ENCODE results near the gene CHST11.

The CHST11 gene

DNA sequence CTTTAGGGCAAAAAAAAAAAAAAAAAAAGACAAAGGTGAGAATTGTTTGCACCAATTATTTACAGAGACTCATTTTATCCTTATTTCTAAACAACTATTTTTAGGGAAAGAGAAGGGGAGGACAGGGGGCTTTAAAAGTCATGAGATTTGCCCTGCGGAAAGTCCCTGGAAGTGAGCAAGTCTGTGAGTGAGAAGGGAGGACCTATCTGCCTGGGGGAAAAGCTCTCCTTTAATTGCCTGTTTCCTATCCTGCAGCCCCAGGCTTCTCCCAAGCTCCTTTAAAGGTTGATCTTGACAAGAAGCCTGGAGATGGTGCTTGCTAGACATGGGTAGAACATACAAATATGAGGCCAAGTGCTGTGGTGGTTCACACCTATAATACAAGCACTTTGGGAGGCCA, 8.3 kb upstream of the CHST11 start:
- no peaks in the 10 kb centered on the region for H3K4me1 ChIP-seq (ENCODE audit: control insufficient read depth, insufficient read depth, low read length)
- H3K9me3 ChIP-seq (ENCODE audit: control insufficient read depth in 2 of 2, low read length in 2 of 2), result no peaks in the 10 kb centered on the region
- no peaks in the 10 kb centered on the region for H3K27me3 ChIP-seq (ENCODE audit: control insufficient read depth in 1 of 2, insufficient read depth in 2 of 2, low read length in 2 of 2)
- H3K27ac ChIP-seq (ENCODE audit: low read length), result no peak overlapping the region
- H3K4me3 ChIP-seq (ENCODE audit: low read length in 2 of 2), result no peak overlapping the region
- H3K9ac ChIP-seq (ENCODE audit: low read length in 2 of 2), result no peak overlapping the region
- H3K36me3 ChIP-seq (ENCODE audit: control insufficient read depth in 2 of 2, insufficient read depth in 2 of 2, low read length in 2 of 2), result no peaks in the 10 kb centered on the region

DNA sequence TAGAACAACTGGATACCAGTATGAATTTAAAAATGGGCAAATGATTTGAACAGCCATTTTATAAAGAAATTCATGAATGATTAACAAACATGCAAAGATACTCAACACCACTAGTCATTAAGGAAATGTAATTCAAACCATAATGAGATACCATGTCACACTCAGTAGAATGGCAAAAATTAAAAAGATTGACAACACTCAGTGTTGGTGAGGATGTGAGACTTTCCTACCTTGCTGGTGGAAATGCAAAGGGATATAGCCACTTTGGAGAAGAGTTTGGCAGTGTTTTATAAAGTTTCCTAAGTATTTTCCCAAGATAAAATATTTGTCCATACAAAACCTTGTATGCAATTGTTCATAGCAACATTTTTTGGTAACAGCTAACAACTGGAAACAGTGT, 6.0 kb upstream of the CHST11 start:
- Histone ChIP-seq H3K27me3 (ENCODE audit: control insufficient read depth in 1 of 2, insufficient read depth in 2 of 2, low read length in 2 of 2) (no peaks in the 10 kb centered on the region), H3K4me1 (ENCODE audit: control insufficient read depth, insufficient read depth, low read length) (no peaks in the 10 kb centered on the region), H3K4me3 (ENCODE audit: low read length in 2 of 2) (no peak overlapping the region), H3K27ac (ENCODE audit: low read length) (no peak overlapping the region), H3K9me3 (ENCODE audit: control insufficient read depth in 2 of 2, low read length in 2 of 2) (no peaks in the 10 kb centered on the region), H3K9ac (ENCODE audit: low read length in 2 of 2) (no peak overlapping the region), H3K36me3 (ENCODE audit: control insufficient read depth in 2 of 2, insufficient read depth in 2 of 2, low read length in 2 of 2) (no peaks in the 10 kb centered on the region)

DNA sequence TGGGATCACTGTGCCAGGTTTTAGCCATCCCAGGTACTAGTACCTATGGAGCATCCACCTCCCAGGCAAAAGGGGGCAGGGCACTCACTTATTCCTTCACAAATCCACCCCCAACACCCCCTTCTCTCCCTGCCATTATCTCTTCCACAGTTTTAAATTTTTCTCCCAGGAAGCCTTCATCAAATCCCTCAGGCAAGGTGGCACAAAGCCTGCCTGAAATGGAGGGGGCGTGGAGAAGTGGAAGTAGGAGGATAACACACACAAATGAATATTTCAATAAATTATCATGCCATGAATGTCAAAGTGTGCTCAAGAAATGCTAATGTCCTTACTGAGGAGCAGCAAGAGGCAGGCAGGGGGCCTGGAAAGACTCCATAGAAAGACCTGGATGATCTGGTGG, 4.7 kb upstream of the CHST11 start:
- Histone ChIP-seq H3K27ac (ENCODE audit: low read length) (no peak overlapping the region), H3K36me3 (ENCODE audit: control insufficient read depth in 2 of 2, insufficient read depth in 2 of 2, low read length in 2 of 2) (no peaks in the 10 kb centered on the region), H3K4me1 (ENCODE audit: control insufficient read depth, insufficient read depth, low read length) (peaks cover 7% of the 10 kb centered on the region), H3K9me3 (ENCODE audit: control insufficient read depth in 2 of 2, low read length in 2 of 2) (no peaks in the 10 kb centered on the region), H3K27me3 (ENCODE audit: control insufficient read depth in 1 of 2, insufficient read depth in 2 of 2, low read length in 2 of 2) (no peaks in the 10 kb centered on the region), H3K4me3 (ENCODE audit: low read length in 2 of 2) (no peak overlapping the region), H3K9ac (ENCODE audit: low read length in 2 of 2) (no peak overlapping the region)

DNA sequence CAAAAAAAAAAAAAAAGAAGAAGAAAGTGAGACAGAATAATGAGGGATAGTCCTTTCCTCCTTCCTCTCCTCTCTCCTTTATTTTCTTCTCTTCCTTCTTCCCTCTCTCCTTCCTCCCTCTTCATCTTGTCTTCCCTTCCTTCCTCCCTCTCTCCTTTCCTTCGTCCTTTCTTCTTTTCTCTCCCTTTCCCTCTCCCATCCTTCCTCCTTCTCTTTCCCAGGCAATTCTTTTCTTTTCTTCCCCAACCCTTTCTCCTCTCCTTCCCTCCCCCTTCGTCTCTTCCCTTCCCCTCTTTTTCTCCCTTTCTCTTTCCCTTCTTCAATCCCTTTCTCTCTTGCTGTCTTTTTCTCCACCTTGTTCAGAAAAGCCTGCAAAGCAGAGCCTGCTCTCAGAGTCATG, 3.6 kb upstream of the CHST11 start:
- peaks cover 12% of the 10 kb centered on the region for H3K4me1 ChIP-seq (ENCODE audit: control insufficient read depth, insufficient read depth, low read length)
- no peak overlapping the region for H3K27ac ChIP-seq (ENCODE audit: low read length)
- no peaks in the 10 kb centered on the region for H3K36me3 ChIP-seq (ENCODE audit: control insufficient read depth in 2 of 2, insufficient read depth in 2 of 2, low read length in 2 of 2)
- H3K27me3 ChIP-seq (ENCODE audit: control insufficient read depth in 1 of 2, insufficient read depth in 2 of 2, low read length in 2 of 2), result no peaks in the 10 kb centered on the region
- H3K9me3 ChIP-seq (ENCODE audit: control insufficient read depth in 2 of 2, low read length in 2 of 2), result no peaks in the 10 kb centered on the region
- H3K9ac ChIP-seq (ENCODE audit: low read length in 2 of 2), result no peak overlapping the region
- no peak overlapping the region for H3K4me3 ChIP-seq (ENCODE audit: low read length in 2 of 2)

DNA sequence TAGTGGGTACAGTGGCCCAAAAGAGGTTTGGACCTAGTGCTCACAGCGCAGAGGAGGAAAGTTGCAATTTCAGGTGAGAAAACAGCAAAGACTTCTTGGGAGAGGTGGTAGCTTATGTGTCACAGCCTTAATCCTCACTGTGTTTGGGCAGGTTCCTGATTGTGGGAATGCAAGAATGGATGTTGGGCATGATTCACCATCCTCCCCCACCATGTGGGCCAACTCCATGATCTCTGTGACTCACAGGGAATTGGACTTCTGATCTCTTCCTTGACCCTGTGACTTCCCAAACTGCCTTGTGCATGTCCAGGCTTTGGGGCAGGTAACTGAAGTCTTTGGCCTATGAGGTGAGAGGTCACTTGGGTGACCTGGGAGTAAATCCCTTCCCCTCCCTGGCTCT, 1.8 kb upstream of the CHST11 start:
- no peaks in the 10 kb centered on the region for H3K36me3 ChIP-seq (ENCODE audit: control insufficient read depth in 2 of 2, insufficient read depth in 2 of 2, low read length in 2 of 2)
- H3K27ac ChIP-seq (ENCODE audit: low read length), result no peak overlapping the region
- H3K4me1 ChIP-seq (ENCODE audit: control insufficient read depth, insufficient read depth, low read length), result peaks cover 21% of the 10 kb centered on the region
- H3K9ac ChIP-seq (ENCODE audit: low read length in 2 of 2), result no peak overlapping the region
- no peak overlapping the region for H3K4me3 ChIP-seq (ENCODE audit: low read length in 2 of 2)
- no peaks in the 10 kb centered on the region for H3K9me3 ChIP-seq (ENCODE audit: control insufficient read depth in 2 of 2, low read length in 2 of 2)
- H3K27me3 ChIP-seq (ENCODE audit: control insufficient read depth in 1 of 2, insufficient read depth in 2 of 2, low read length in 2 of 2), result no peaks in the 10 kb centered on the region

DNA sequence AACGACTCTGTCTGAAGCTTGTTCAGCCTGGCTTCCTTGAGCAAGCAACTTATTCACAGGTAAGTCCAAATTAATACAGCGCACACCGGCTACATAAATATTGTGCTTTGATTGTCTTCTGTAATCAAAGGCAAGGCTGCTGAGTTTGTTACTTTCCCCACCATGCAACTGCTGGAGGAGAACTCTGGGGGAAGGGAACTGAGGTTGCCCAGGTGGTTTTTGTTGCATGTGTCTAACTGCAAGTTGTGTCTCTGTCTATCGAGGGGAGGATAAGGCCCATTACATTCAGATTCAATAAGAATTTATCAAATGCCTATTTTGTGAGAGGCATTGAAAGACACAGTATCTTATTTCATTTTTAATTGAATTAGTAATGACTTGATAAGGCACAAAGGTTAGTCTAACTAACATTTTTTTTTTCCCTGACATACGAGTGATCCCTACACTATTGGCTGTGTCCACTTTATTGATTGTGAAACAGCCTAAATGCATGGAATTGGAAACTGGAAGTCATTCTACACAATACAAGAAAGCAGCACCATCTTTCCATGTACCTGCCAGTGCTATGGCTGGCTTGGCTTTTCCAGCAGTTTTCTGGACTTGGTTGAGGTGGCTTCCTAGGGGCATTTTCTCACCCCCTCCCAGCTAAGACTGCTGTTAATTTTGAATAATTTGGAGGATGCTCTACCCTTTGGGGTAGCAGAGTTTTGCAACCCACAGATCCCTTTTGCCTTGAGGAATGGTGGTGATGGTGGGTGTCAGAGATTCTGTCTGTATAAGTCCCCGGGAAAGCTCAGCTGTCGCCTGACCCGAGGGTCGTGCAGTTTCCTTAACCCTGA, 951 bp upstream of the CHST11 start:
- Histone ChIP-seq H3K27ac (ENCODE audit: low read length) (peak overlapping the region; percentile 64), H3K36me3 (ENCODE audit: control insufficient read depth in 2 of 2, insufficient read depth in 2 of 2, low read length in 2 of 2) (no peaks in the 10 kb centered on the region), H3K9me3 (ENCODE audit: control insufficient read depth in 2 of 2, low read length in 2 of 2) (no peaks in the 10 kb centered on the region), H3K27me3 (ENCODE audit: control insufficient read depth in 1 of 2, insufficient read depth in 2 of 2, low read length in 2 of 2) (no peaks in the 10 kb centered on the region), H3K9ac (ENCODE audit: low read length in 2 of 2) (peak overlapping the region; percentile 75 to 76), H3K4me3 (ENCODE audit: low read length in 2 of 2) (peak overlapping the region; percentile 89 to 93), H3K4me1 (ENCODE audit: control insufficient read depth, insufficient read depth, low read length) (peaks cover 23% of the 10 kb centered on the region)

DNA sequence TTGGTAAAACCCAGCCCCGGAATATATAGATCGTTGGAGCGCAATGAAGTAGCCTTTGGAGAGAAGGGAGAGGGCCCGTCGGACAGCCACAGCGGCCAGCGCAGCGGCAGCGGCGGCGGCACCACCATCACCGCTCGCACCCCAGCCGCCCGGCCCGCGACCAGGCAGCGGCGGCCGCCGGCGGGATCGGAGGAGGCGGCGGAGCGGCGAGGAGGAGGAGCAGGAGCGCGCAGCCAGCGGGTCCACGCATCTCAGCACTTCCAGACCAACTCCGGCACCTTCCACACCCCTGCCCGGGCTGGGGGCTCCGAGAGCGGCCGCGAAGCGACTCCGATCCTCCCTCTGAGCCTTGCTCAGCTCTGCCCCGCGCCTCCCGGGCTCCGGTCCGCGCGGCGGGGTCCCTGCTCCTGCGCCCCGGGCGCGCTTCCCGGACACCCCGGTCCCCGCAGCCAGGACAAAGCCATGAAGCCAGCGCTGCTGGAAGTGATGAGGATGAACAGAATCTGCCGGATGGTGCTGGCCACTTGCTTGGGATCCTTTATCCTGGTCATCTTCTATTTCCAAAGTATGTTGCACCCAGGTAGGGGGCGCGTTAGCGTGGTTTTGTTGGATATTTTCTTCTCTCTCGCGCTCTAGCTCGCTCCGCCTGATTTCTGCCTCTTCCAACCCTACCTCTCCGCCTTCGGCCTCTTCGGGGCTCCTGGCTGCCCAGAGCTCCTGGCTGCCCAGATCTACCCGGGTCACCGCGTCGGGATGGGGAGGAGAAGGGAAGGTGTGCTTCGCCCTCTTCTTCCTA, 400 bp downstream of the CHST11 start:
- no peaks in the 10 kb centered on the region for H3K36me3 ChIP-seq (ENCODE audit: control insufficient read depth in 2 of 2, insufficient read depth in 2 of 2, low read length in 2 of 2)
- H3K27ac ChIP-seq (ENCODE audit: low read length), result peak overlapping the region; percentile 64
- peaks cover 23% of the 10 kb centered on the region for H3K4me1 ChIP-seq (ENCODE audit: control insufficient read depth, insufficient read depth, low read length)
- H3K9me3 ChIP-seq (ENCODE audit: control insufficient read depth in 2 of 2, low read length in 2 of 2), result no peaks in the 10 kb centered on the region
- H3K27me3 ChIP-seq (ENCODE audit: control insufficient read depth in 1 of 2, insufficient read depth in 2 of 2, low read length in 2 of 2), result no peaks in the 10 kb centered on the region
- peak overlapping the region; percentile 89 to 93 for H3K4me3 ChIP-seq (ENCODE audit: low read length in 2 of 2)
- H3K9ac ChIP-seq (ENCODE audit: low read length in 2 of 2), result peak overlapping the region; percentile 69 to 76

DNA sequence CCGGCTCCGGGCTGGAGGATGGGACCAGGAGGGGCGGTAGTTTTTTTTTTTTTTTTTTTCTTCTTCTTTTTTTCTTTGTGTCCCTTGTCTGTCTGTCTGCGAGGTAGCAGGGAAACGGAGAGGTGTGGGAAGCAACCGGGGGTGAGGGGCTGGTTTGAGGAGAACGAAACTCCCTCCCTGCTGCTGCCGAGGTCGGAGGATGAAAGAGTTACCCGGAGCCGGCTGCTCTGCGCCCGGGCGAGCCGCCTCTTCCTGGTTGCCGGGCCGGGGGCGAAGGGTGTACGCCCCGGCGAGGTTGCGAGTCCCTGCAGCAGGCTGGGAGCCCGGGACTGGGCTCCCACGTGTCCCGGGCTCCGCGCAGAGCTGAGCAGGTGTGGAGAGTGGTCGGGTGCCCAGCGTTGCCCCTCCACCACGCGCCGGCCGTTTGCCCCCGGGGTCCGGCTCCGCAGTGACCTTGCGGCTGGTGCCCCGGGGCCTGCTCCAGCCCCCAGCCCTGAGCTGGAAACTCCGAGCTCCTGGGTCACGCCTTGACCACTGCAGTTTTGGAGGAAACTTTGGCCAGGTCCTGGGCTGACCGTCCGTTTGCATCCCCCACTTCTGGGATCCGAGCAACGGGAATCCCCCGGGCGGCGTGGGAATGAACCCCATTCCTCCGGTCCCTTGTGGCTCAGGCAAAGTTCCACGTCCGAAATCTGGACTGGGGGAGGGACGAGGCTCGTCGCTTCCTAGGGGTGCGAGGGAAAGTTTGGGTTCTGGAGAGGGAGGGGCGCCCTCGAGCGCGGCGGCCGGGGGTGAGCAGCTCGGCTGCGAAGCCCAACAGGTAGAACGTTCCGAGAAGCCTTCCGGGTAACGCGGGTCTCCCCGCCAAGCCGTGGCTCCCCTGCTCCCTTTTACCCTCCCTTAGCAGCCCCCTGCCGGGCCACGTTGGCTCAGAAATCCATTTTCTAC, 1.3 kb downstream of the CHST11 start:
- Histone ChIP-seq H3K9ac (ENCODE audit: low read length in 2 of 2) (peak overlapping the region; percentile 69 to 76), H3K4me1 (ENCODE audit: control insufficient read depth, insufficient read depth, low read length) (peaks cover 23% of the 10 kb centered on the region), H3K36me3 (ENCODE audit: control insufficient read depth in 2 of 2, insufficient read depth in 2 of 2, low read length in 2 of 2) (no peaks in the 10 kb centered on the region), H3K4me3 (ENCODE audit: low read length in 2 of 2) (peak overlapping the region; percentile 89 to 93), H3K27ac (ENCODE audit: low read length) (peak overlapping the region; percentile 73), H3K9me3 (ENCODE audit: control insufficient read depth in 2 of 2, low read length in 2 of 2) (no peaks in the 10 kb centered on the region), H3K27me3 (ENCODE audit: control insufficient read depth in 1 of 2, insufficient read depth in 2 of 2, low read length in 2 of 2) (no peaks in the 10 kb centered on the region)

DNA sequence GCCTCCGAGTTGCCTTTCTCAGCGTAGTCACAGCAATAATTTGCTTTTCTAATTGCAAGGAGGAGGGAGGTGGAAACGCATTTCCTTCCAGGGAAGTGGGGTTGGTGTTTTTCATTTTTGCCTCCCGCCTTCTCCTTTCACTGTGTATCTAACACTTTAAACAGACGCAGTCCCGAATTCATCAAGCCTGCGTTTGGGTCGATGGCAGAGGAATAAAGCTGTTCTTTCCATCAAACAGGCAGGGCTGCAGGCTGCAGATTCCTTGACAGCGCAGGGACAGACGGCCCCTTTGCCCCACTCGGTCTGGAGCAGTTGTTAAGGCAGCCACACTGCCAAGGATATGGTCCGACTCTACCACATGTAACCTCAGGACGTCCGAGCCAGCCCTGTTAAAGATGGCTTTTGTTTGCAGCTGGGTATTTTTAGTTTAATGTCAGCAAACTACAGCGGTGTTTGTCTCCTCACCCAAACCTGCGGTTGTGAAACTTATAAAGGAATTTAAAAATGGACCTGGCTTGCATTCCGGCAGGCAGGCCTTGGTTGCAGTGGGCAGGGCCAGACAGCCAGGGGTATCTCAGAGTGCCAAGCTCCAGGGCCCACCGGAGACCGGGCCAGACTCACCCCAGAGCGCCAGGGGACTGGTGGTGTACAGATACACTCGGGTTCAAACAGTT, 2.1 kb downstream of the CHST11 start:
- no peaks in the 10 kb centered on the region for H3K27me3 ChIP-seq (ENCODE audit: control insufficient read depth in 1 of 2, insufficient read depth in 2 of 2, low read length in 2 of 2)
- H3K4me1 ChIP-seq (ENCODE audit: control insufficient read depth, insufficient read depth, low read length), result peaks cover 25% of the 10 kb centered on the region
- H3K27ac ChIP-seq (ENCODE audit: low read length), result peak overlapping the region; percentile 73
- H3K9ac ChIP-seq (ENCODE audit: low read length in 2 of 2), result peak overlapping the region; percentile 69 to 76
- H3K9me3 ChIP-seq (ENCODE audit: control insufficient read depth in 2 of 2, low read length in 2 of 2), result no peaks in the 10 kb centered on the region
- no peaks in the 10 kb centered on the region for H3K36me3 ChIP-seq (ENCODE audit: control insufficient read depth in 2 of 2, insufficient read depth in 2 of 2, low read length in 2 of 2)
- H3K4me3 ChIP-seq (ENCODE audit: low read length in 2 of 2), result peak overlapping the region; percentile 89 to 93

DNA sequence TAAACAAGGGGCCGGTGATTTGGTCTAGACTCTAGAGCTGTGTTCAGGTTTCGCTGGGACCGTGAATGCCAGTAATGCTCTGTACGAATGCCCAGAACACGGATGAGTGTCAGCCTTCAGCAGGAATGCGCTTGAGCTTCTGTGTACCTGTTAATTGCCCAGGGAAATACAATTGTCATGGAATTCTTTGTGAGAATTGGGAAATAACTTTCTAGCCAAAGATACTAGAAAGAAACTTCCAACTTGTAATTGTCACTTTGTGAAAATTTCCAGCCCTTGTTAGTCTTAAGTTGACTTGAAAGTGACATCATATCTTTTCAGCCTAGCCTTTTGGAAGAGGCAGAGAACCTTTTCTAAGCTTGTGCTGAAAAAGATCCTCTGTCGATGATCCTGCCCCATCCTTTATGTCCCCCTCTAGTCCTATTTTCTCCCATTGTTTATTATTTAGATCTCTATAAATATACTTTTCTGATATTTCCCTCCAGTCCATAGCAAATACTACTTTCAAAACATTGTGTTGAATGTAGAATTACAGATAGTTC, 2.7 kb downstream of the CHST11 start:
- Histone ChIP-seq H3K27me3 (ENCODE audit: control insufficient read depth in 1 of 2, insufficient read depth in 2 of 2, low read length in 2 of 2) (no peaks in the 10 kb centered on the region), H3K4me1 (ENCODE audit: control insufficient read depth, insufficient read depth, low read length) (peaks cover 26% of the 10 kb centered on the region), H3K9ac (ENCODE audit: low read length in 2 of 2) (peak overlapping the region in 1 of 2 donors; percentile 76), H3K9me3 (ENCODE audit: control insufficient read depth in 2 of 2, low read length in 2 of 2) (no peaks in the 10 kb centered on the region), H3K27ac (ENCODE audit: low read length) (peak overlapping the region; percentile 73), H3K4me3 (ENCODE audit: low read length in 2 of 2) (peak overlapping the region; percentile 89 to 93), H3K36me3 (ENCODE audit: control insufficient read depth in 2 of 2, insufficient read depth in 2 of 2, low read length in 2 of 2) (no peaks in the 10 kb centered on the region)

Data from stomach smooth muscle (tissue), 2 donors.